WERI-Rb-1 (cell line): ENCODE measurements around the gene UMODL1.

Experiments used
- DNase-seq: peaks from one replicate; pipeline ENCODE4 v3.0.0-alpha.2; 2020
- H3K27ac ChIP-seq: fragments of 250-450 bp; sonication (Bioruptor Pico); 2 replicates; pipeline ENCODE4 v1.5.1; 2020; ENCODE audit warnings: mild to moderate bottlenecking, moderate library complexity
- H3K27me3 ChIP-seq: fragments of 250-450 bp; sonication (Bioruptor Pico); 2 replicates; pipeline ENCODE4 v1.5.1; 2021; ENCODE audit warnings: mild to moderate bottlenecking, low read depth, moderate library complexity; ENCODE audit not compliant: insufficient read depth, severe bottlenecking
- H3K36me3 ChIP-seq: fragments of 250-450 bp; sonication (Bioruptor Pico); 2 replicates; pipeline ENCODE4 v1.5.1; 2020; ENCODE audit warnings: mild to moderate bottlenecking, moderate library complexity
- H3K4me3 ChIP-seq: 2 replicates; pipeline ENCODE4 v1.5.1; 2011; ENCODE audit warnings: low read depth, mild to moderate bottlenecking, control low read depth, low read length
- H3K9me3 ChIP-seq: fragments of 250-450 bp; sonication (Bioruptor Pico); 2 replicates; pipeline ENCODE4 v1.5.1; 2021; ENCODE audit warnings: mild to moderate bottlenecking, moderate library complexity; ENCODE audit not compliant: severe bottlenecking
- TF ChIP-seq, protein P1 (sequence below): IDR thresholded peaks from 2 replicates; pipeline ENCODE4 v1.5.1; 2011; ENCODE audit warnings: low read depth, mild to moderate bottlenecking, control low read depth, inconsistent platforms, low read length

The UMODL1 gene

DNA sequence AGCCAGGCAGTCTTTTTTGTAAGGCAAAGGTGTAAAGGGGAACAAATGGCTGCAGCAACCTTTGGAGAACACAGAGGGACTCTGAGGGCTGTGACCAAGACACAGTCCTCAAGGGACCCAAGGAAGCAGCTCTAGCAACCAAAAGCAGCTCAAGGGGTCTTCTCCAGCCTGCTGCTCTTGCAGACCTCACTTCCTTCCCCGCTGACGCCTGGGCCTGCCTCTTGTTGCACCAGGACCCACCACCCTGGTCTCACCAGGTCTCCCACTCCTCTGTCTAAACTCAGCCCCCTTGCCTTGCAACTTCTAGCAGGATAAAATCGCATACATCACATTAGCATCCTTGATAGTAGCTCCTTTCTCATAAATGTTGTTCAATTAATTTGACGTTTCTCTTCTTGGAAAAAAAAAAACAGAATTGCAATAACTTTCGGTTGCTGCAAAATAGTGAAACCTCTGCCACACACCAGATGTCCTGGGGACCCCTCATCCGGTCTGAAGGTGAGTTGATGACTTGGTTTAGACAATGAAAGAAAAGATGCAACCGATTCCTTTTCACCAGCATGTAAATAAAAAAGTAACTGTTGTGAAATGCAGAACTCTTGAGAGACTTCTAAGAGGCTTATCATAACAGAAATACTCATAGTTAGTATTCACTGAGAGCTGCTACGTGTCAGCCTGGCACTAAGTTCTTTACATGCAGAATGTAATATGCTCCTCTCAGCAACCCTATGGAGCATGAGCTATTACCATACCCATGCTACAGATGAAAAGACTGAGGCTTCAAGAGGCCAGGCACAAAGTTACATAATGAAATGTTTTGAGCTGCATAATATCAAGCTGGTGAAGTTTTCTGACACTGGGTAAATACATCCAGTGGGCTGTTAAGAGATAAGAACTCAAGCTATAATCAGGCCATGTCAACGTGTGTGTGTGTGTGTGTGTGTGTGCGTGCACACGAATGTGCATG is 58.5 kb downstream of the UMODL1 start:
- Histone ChIP-seq H3K27me3 (no peaks in the 10 kb centered on the region), H3K4me3 (no peak overlapping the region), H3K36me3 (no peaks in the 10 kb centered on the region), H3K9me3 (no peaks in the 10 kb centered on the region), H3K27ac (no peak overlapping the region)
- DNase-seq, result no peak
- TF ChIP-seq, protein P1, sequence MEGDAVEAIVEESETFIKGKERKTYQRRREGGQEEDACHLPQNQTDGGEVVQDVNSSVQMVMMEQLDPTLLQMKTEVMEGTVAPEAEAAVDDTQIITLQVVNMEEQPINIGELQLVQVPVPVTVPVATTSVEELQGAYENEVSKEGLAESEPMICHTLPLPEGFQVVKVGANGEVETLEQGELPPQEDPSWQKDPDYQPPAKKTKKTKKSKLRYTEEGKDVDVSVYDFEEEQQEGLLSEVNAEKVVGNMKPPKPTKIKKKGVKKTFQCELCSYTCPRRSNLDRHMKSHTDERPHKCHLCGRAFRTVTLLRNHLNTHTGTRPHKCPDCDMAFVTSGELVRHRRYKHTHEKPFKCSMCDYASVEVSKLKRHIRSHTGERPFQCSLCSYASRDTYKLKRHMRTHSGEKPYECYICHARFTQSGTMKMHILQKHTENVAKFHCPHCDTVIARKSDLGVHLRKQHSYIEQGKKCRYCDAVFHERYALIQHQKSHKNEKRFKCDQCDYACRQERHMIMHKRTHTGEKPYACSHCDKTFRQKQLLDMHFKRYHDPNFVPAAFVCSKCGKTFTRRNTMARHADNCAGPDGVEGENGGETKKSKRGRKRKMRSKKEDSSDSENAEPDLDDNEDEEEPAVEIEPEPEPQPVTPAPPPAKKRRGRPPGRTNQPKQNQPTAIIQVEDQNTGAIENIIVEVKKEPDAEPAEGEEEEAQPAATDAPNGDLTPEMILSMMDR, result no peak

DNA sequence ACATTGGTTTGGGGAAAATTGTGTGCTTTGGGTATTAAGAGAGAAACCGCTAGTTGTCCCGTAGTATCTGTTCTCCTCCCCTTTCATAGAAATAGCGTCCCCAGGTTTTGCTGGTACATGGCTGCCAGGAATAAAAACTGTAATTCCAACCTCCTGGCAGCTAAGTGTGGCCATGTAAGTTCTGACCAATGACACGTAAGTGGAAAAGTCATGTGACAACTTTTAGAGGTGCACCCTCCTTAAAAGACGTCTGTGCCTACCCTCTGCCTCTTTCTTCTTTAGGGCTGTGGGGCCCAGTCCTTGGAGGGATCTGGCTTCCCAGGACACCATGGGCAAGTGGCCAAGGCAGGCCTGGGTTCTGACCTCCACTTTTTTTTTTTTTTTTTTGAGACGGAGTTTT is 59.3 kb downstream of the UMODL1 start:
- Histone ChIP-seq H3K4me3 (no peak overlapping the region), H3K36me3 (no peaks in the 10 kb centered on the region), H3K27me3 (no peaks in the 10 kb centered on the region), H3K27ac (no peak overlapping the region), H3K9me3 (no peaks in the 10 kb centered on the region)
- DNase-seq, result no peak
- TF ChIP-seq, protein P1, result no peak

GRCh38 chr21:42132183-42132582 is 61.1 kb downstream of the UMODL1 start:
- Histone ChIP-seq H3K9me3 (no peaks in the 10 kb centered on the region), H3K27ac (no peak overlapping the region), H3K4me3 (no peak overlapping the region), H3K36me3 (no peaks in the 10 kb centered on the region), H3K27me3 (no peaks in the 10 kb centered on the region)
- no peak for DNase-seq
- TF ChIP-seq, protein P1, result no peak

DNA sequence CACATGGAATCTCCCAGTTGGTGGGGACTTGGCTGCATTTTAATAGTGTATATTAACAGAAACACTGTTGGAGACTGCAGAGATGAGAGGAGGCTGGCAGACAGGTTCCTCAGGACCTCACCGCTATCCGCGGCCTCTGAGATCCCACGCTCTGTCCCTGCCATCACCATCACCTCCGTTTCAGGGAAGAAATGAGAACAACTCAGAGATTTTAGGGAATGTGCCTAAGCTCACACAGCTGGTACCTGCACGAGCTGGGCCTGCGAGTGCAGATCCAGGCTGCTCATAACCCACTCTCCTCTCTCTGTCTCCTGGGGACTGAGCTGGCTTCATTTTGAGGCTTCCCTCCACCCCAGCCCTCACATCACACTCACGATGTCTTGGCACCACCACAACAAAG is 62.0 kb downstream of the UMODL1 start:
- H3K27me3 ChIP-seq, result no peaks in the 10 kb centered on the region
- H3K9me3 ChIP-seq, result no peaks in the 10 kb centered on the region
- H3K27ac ChIP-seq, result no peak overlapping the region
- H3K36me3 ChIP-seq, result no peaks in the 10 kb centered on the region
- TF ChIP-seq, protein P1, result no peak
- DNase-seq, result no peak
- no peak overlapping the region for H3K4me3 ChIP-seq

- Histone ChIP-seq H3K27me3 (no peaks in the 10 kb centered on the region), H3K27ac (no peak overlapping the region), H3K4me3 (no peak overlapping the region), H3K9me3 (no peaks in the 10 kb centered on the region), H3K36me3 (no peaks in the 10 kb centered on the region)
- no peak for DNase-seq
- TF ChIP-seq, protein P1, result no peak
These were observed 64.4 kb downstream of the UMODL1 start for GRCh38 chr21:42135386-42136052.
